GM23338 (cell line): ENCODE measurements around the gene ENOSF1.

Source experiments
- CREB1 ChIP-seq: fragments of 250-450 bp; sonication (Bioruptor Pico); IDR thresholded peaks from 2 replicates; pipeline ENCODE4 v1.5.0; 2020; ENCODE audit warnings: low read depth, mild to moderate bottlenecking, moderate library complexity
- EZH2 ChIP-seq: fragments of 200-600 bp; sonication (generic); IDR thresholded peaks from one replicate; pipeline ENCODE4 v1.8.0; 2017; ENCODE audit warnings: antibody characterized with exemption, mild to moderate bottlenecking, low read depth; ENCODE audit not compliant: unreplicated experiment
- EZH2phosphoT487 ChIP-seq: fragments of 200-600 bp; sonication (generic); IDR thresholded peaks from one replicate; pipeline ENCODE4 v1.8.1; 2018; ENCODE audit warnings: antibody characterized with exemption; ENCODE audit not compliant: unreplicated experiment
- JUNB ChIP-seq: IDR thresholded peaks from one replicate; pipeline ENCODE4 v1.6.1; 2016; ENCODE audit warnings: antibody characterized with exemption; ENCODE audit not compliant: unreplicated experiment
- POLR2AphosphoS5 ChIP-seq: IDR thresholded peaks from 2 replicates; pipeline ENCODE4 v1.6.1; 2016; ENCODE audit warnings: antibody characterized with exemption, low read depth
- STAT1 ChIP-seq: IDR thresholded peaks from one replicate; pipeline ENCODE4 v1.6.1; 2016; ENCODE audit warnings: antibody characterized with exemption; ENCODE audit not compliant: unreplicated experiment
- ZNF114 ChIP-seq: fragments of 250-450 bp; sonication (Bioruptor Pico); IDR thresholded peaks from 2 replicates; pipeline ENCODE4 v1.5.0; 2020; ENCODE audit warnings: mild to moderate bottlenecking, moderate library complexity
- ZNF331 ChIP-seq: fragments of 250-450 bp; sonication (Bioruptor Pico); IDR thresholded peaks from 2 replicates; pipeline ENCODE4 v1.5.0; 2020; ENCODE audit warnings: low read depth, mild to moderate bottlenecking, moderate library complexity
- TF ChIP-seq, protein P1 (sequence below), 2 experiments: fragments of 200-600 bp in 1 of 2; sonication (generic) in 1 of 2; conservative IDR thresholded peaks; 2 replicates each; pipeline versions ENCODE4 v1.5.1 to v1.6.1; 2016 to 2017; ENCODE audit warnings: antibody characterized with exemption in 2 of 2, low read depth in 2 of 2, mild to moderate bottlenecking in 2 of 2, moderate library complexity in 1 of 2
- TF ChIP-seq, protein P2 (sequence below): IDR thresholded peaks from one replicate; pipeline ENCODE4 v1.6.1; 2018; ENCODE audit warnings: antibody characterized with exemption; ENCODE audit not compliant: unreplicated experiment

DNA sequence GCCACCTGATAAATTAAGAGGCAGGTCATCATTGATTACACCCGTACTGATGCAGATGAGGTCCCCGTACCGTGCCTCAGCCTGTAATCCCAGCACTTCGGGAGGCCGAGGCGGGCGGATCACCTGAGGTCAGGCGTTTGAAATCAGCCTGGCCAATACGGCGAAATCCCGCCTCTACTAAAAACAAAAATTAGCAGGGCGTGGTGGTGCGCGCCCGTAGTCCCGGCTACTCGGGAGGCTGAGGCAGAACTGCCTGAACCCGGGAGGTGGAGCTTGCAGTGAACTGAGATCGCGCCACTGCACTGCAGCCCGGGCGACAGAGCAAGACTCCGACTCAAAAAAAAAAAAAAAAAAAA is 683 bp upstream of the ENOSF1 start:
- TF ChIP-seq, protein P1, sequence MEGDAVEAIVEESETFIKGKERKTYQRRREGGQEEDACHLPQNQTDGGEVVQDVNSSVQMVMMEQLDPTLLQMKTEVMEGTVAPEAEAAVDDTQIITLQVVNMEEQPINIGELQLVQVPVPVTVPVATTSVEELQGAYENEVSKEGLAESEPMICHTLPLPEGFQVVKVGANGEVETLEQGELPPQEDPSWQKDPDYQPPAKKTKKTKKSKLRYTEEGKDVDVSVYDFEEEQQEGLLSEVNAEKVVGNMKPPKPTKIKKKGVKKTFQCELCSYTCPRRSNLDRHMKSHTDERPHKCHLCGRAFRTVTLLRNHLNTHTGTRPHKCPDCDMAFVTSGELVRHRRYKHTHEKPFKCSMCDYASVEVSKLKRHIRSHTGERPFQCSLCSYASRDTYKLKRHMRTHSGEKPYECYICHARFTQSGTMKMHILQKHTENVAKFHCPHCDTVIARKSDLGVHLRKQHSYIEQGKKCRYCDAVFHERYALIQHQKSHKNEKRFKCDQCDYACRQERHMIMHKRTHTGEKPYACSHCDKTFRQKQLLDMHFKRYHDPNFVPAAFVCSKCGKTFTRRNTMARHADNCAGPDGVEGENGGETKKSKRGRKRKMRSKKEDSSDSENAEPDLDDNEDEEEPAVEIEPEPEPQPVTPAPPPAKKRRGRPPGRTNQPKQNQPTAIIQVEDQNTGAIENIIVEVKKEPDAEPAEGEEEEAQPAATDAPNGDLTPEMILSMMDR (conservative IDR thresholded peaks at IDR 0.05; ENCODE audit: low read depth in 2 of 2): no peak
- TF ChIP-seq EZH2 (no peak), CREB1 (no peak), POLR2AphosphoS5 (no peak), ZNF331 (CRISPR knock-in tag) (no peak), ZNF114 (CRISPR knock-in tag) (no peak), JUNB (no peak), EZH2phosphoT487 (no peak), STAT1 (no peak)
- TF ChIP-seq, protein P2, sequence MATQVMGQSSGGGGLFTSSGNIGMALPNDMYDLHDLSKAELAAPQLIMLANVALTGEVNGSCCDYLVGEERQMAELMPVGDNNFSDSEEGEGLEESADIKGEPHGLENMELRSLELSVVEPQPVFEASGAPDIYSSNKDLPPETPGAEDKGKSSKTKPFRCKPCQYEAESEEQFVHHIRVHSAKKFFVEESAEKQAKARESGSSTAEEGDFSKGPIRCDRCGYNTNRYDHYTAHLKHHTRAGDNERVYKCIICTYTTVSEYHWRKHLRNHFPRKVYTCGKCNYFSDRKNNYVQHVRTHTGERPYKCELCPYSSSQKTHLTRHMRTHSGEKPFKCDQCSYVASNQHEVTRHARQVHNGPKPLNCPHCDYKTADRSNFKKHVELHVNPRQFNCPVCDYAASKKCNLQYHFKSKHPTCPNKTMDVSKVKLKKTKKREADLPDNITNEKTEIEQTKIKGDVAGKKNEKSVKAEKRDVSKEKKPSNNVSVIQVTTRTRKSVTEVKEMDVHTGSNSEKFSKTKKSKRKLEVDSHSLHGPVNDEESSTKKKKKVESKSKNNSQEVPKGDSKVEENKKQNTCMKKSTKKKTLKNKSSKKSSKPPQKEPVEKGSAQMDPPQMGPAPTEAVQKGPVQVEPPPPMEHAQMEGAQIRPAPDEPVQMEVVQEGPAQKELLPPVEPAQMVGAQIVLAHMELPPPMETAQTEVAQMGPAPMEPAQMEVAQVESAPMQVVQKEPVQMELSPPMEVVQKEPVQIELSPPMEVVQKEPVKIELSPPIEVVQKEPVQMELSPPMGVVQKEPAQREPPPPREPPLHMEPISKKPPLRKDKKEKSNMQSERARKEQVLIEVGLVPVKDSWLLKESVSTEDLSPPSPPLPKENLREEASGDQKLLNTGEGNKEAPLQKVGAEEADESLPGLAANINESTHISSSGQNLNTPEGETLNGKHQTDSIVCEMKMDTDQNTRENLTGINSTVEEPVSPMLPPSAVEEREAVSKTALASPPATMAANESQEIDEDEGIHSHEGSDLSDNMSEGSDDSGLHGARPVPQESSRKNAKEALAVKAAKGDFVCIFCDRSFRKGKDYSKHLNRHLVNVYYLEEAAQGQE: no peak
